NCI-H1048 (cell line): ENCODE results near the gene RFC4.
"Not testable (repeated sequence)": the region's sequence is repeated elsewhere in the genome, so short reads cannot be mapped to it uniquely, and the experiment has no call there.

Experiments
- DNase-seq: peaks from one replicate; lab custom pipeline; 2025; lab: John Stamatoyannopoulos, UW

Gene RFC4

GRCh38 chr3:186806089-186807055, at the start of gene RFC4:
TSS of gene RFC4 (minus strand) at chr3:186806482. CDS start at chr3:186804713, 1,769 bp downstream.
- peak; percentile 52 for DNase-seq

- no peak for DNase-seq
Measured at GRCh38 chr3:186854954-186855353, 48.7 kb upstream of the RFC4 start.

- no peak for DNase-seq
Measured at GRCh38 chr3:186854146-186854545, 47.9 kb upstream of the RFC4 start.

- no peak for DNase-seq
Measured at GRCh38 chr3:186852994-186853393, 46.7 kb upstream of the RFC4 start.

- DNase-seq, result not testable (repeated sequence)
Measured at GRCh38 chr3:186851835-186852234, 45.6 kb upstream of the RFC4 start.

- no peak for DNase-seq
Measured at GRCh38 chr3:186849374-186849975, 43.2 kb upstream of the RFC4 start.

- no peak for DNase-seq
Measured at GRCh38 chr3:186847437-186847836, 41.2 kb upstream of the RFC4 start.

GRCh38 chr3:186845756-186846155, 39.5 kb upstream of the RFC4 start:
- no peak for DNase-seq

- no peak for DNase-seq
Measured at GRCh38 chr3:186844908-186845307, 38.6 kb upstream of the RFC4 start.

GRCh38 chr3:186843039-186843432, 36.8 kb upstream of the RFC4 start:
- no peak for DNase-seq

- no peak for DNase-seq
Measured at GRCh38 chr3:186842426-186843038, 36.2 kb upstream of the RFC4 start, which contains the start of gene ADIPOQ. TSS of gene ADIPOQ (plus strand) at chr3:186842710. CDS start at chr3:186853059, 10,349 bp downstream.

GRCh38 chr3:186841620-186842019, 35.3 kb upstream of the RFC4 start:
- no peak for DNase-seq

- no peak for DNase-seq
Measured at GRCh38 chr3:186839874-186840641, 33.8 kb upstream of the RFC4 start.

GRCh38 chr3:186832276-186832675, 26.0 kb upstream of the RFC4 start:
- DNase-seq, result no peak

- no peak for DNase-seq
Measured at GRCh38 chr3:186831798-186832197, 25.5 kb upstream of the RFC4 start.

GRCh38 chr3:186828340-186828739, 22.1 kb upstream of the RFC4 start:
- DNase-seq, result no peak

GRCh38 chr3:186826976-186827857, 20.9 kb upstream of the RFC4 start:
- DNase-seq, result peak; percentile 72

GRCh38 chr3:186826410-186826975, 20.2 kb upstream of the RFC4 start:
- no peak for DNase-seq

GRCh38 chr3:186825872-186826409, 19.7 kb upstream of the RFC4 start:
- no peak for DNase-seq

- no peak for DNase-seq
Measured at GRCh38 chr3:186825294-186825821, 19.1 kb upstream of the RFC4 start.
